Muscle of back (tissue), 11 donors: ENCODE data around the gene MAP4K5. TPM values are rescaled to one million over a fixed set of nuclear protein-coding genes. Genes with fewer than 3 reads are reported as not detected.

Experiments
- DNase-seq, 3 donors: peaks; one replicate each; pipeline versions ENCODE4 v3.0.0 to v3.0.0-alpha.2; 2013
- polyA plus RNA-seq, 10 donors: library from polyadenylated mRNA; unstranded; fragments of 120-200 nt; gene quantifications; one replicate each; pipeline ENCODE4 v1.2.1, GENCODE V29; 2013; ENCODE audit not compliant: insufficient read length in 10 of 10

Gene MAP4K5
- polyA plus RNA-seq, 10 donors: 28.8 to 47.0 (median 33.9) TPM

GRCh38 chr14:50479041-50479440 is 53.3 kb downstream of the MAP4K5 start:
- no peak for DNase-seq

- DNase-seq: no peak
These were observed 54.6 kb downstream of the MAP4K5 start for GRCh38 chr14:50477760-50478159.

DNA sequence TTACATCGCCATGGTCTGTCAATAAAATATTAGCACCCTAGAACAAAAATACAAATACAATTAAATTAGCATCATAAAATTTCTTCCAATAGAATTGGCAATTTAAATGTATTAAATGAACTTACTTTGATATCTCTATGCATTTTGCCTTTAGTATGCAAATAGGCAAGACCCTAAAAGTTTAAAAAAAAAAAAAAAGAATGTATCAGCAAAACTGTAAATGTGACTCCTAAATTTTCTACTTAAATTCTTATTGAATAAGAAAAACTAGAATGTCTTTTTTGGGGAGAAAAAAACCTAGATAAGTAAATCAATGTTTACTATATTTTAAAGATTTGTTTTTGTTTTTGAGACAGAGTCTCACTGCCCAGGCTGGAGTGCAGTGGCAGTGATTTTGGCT is 56.2 kb downstream of the MAP4K5 start:
- DNase-seq: no peak

- DNase-seq: no peak
These were observed 56.9 kb downstream of the MAP4K5 start for GRCh38 chr14:50475460-50475859.

DNA sequence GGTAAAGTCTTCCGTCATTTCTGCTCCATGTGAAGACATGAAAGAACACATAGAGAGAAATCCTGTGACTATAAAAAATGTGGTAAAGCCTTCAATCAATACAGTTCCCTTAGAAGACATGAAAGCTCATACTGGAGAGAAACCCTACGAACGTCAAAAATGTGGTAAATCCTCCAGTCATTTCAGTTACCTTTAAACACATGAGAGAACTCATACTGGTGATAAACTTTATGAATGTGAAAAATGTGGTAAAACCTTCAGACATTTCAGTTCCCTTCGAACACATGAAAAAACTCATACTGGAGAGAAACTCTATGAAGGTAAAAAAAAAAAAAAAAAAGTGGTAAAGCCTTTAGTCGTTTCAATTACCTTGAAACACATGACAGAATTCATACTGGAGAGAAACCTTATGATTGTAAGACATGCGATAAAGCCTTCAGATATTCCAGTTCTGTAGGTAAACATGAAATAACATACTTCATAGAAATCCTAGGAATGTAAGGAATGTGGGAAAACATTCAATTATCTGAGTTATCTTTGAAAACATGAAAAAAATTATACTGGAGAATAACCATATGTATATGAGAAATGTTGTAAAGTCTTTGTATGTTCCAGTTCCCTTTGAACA is 60.4 kb downstream of the MAP4K5 start:
- no peak for DNase-seq

DNA sequence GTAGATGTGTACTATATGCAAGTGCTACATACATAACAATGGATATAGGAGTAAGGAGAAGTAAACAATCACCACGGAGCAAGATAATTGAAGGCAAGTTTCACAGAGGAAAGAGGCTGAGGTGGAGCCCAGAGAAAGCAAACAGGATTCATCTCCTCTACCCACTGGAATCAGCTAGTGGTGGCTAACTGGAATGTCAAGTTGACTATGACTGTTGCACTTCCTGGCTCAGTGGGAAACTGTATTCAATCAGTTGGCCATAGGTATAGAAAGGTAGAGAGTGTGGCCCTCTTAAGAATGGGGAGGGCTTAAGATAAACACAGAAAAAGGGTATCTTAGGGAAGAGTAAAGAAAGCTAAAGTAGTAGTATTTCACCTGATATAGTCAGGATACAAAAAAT is 62.4 kb downstream of the MAP4K5 start:
- no peak for DNase-seq

DNA sequence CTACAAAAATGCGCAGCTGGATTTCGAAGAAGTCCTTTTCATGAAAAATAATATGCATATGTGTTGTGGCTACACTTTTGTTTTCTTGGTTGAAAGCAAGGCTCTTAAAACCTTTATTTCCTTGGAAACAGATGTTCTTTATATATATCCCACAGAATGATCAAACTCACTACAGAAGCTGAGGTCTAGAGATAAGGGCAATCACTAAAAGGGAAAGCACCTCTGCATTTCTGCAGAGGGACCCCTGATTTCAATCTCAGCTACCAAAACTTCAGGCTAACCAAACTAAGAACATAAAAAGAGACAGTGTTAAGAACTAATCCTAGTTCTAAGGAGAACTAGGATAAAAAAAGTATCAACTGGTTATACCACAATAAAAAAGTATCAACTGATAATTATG is 70.3 kb downstream of the MAP4K5 start:
- DNase-seq: no peak

GRCh38 chr14:50453869-50454268 is 78.5 kb downstream of the MAP4K5 start:
- no peak for DNase-seq

GRCh38 chr14:50452979-50453705 is 79.2 kb downstream of the MAP4K5 start:
- DNase-seq: peak; percentile 3 to 37 (median 17)

DNA sequence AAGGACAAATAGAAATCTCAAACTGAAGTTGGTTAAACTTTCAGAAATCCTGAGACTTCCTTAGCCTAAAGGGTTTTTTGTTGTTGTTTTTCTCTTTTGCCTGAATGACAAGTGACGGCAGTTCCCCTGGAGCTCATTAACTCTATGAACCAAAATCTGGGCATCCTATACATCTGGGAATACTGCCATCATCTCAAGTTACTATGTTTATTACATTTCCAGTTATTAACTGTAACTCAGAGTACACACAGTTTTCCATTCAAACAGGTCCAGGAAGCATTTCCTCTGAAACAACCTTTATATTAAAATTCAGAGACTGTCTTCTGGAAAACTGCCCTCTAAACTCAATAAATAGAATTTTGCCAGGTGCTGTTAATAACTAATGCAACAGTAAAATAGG is 80.1 kb downstream of the MAP4K5 start:
- peak in 2 of 3 donors; percentile 10 to 21 for DNase-seq

DNA sequence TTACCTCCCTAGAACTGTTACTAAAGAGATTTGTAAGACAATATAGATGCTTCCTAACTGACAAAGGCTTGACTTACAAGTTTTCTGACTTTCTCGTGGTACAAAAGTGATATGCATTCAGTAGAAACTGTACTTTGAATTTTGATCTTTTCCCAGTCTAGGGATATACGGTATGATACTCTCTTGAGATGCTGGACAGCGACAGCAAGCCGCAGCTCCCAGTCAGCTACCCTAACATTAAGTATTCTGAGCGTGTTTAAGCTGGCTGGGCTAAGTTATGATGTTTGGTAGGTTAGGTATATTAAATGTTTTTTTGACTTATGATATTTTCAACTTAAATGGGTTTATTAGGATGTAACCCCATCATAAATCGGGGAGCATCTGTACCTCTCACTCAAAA is 80.5 kb downstream of the MAP4K5 start:
- no peak for DNase-seq

DNA sequence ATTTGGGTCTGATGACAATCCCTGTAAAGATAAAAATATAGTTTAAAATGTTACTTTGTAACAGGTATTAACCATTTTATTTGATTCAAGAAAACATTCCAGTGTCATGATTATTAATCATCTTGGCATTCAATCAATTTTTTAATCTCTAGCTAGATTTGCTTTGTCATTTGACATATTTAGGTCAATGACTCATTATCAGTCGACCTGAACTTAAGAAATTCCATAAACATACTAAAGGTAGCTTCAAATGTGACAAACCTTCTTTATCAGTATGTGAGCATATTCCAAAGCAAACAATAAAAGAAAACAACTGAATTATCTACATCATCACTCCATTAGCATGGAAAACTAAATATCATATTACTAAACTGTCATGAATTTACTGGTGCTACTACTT is 84.9 kb downstream of the MAP4K5 start:
- DNase-seq: no peak

GRCh38 chr14:50434528-50434927 is 97.8 kb downstream of the MAP4K5 start:
- DNase-seq: no peak

- DNase-seq: no peak
These were observed 100.2 kb downstream of the MAP4K5 start for GRCh38 chr14:50432131-50432530.

DNA sequence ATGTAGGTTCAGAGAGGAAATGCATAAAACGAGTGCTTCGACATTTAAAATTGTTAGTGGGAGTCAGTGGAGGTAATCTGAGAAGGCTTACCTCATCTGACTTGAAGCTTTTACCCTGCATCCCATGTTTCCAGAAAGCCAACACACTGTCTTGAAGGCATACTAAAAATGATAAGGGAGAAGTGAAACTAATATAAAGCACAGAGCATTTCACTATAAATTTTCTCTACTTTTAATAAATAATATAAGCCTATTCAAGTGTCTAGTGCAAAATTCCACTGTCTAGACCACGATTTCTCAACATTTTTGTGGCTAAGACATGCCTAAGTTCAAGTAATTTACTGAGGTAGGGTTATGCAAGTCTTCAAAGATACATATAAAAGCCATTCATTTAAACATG is 106.6 kb downstream of the MAP4K5 start:
- peak in 1 of 3 donors; percentile 29 for DNase-seq

GRCh38 chr14:50425105-50425504 is 107.3 kb downstream of the MAP4K5 start:
- DNase-seq: no peak

DNA sequence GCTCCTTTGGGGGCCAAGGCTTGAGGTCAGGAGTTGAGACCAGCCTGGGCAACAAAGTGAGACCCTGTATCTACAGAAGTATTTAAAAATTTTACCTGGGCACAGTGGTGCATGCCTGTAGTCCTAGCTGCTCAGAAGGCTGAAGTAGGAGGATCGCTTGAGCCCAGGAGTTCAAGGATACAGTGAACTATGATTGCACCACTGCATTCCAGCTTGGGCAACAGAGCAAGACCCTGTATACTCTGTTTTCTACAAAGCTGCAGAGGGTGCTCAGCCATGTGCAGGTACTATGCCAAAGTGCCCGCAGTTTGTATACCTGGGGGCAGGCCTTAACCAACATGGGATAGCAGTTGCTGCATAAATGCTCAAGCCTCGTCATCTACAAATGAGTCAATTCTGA is 108.8 kb downstream of the MAP4K5 start:
- no peak for DNase-seq

DNA sequence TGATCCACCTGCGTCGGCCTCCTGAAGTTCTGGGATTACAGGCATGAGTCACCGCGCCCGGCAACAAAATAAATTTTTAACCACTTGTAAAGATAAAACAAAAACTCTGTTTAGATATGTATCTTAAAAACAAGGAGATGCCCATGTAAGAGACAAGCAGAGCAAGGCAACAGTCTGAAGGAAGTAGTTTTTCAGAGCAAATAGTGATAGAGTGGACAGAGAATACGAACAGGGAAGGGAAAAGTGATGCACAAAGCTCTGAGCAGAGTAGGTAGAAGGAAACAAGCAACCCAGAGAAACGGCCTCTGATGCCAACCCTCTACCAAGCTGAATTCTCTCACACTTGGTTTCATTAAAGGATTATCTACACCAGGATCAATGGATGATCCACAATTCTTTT is 110.9 kb downstream of the MAP4K5 start:
- no peak for DNase-seq

DNA sequence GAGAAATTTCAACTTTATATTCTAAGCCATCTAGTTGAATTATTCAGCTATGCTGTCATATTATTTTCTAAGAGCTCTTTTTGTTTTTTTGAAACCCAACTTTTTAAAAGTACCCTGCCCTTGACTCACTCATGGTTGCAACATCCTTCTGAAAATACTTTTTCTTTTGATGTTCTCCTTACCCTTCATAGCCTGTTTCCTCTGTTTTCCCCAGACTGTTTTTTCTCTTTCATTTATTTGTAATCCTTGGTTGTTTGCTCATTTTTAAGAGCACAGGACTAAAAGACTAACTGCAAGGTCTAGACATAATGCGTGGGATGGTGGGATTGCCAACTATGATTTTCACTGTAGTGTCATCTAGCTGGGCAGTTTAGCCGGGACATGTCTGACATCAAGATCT is 114.5 kb downstream of the MAP4K5 start:
- no peak for DNase-seq

DNA sequence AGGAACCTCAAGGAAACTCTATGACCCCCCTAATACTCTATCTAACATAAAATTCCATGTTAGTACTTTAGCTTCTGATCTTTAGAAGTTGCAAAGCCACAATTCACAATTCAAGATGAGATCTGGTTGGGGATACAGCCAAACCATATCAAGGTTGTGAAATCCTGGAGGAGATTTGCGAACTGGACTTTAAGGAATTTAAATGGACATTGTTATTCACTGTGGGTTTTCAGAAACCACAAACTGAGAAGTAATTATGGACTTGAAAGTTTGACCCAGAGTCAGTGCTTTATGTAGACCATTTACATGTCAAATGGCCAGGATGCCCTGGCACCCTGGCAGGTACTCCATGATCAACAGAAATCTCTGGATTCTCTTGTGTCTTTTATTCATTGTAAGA is 121.4 kb downstream of the MAP4K5 start:
- DNase-seq: no peak

- no peak for DNase-seq
These were observed 122.3 kb downstream of the MAP4K5 start for GRCh38 chr14:50410071-50410470.

GRCh38 chr14:50407111-50407812 is 125.1 kb downstream of the MAP4K5 start:
- peak; percentile 54 to 82 (median 76) for DNase-seq

GRCh38 chr14:50403419-50403818 is 128.9 kb downstream of the MAP4K5 start:
- DNase-seq: no peak
